CD4-positive, alpha-beta T cell treated with Interleukin-4 for 1 hour (primary cell): ENCODE data around the gene LHFPL2.
"Not testable (repeated sequence)": the region's sequence is repeated elsewhere in the genome, so short reads cannot be mapped to it uniquely, and the experiment has no call there.

Source experiments
- DNase-seq, 2 donors: peaks; one replicate each; pipeline ENCODE4 v3.0.0-alpha.2; 2020 to 2022

LHFPL2 gene

GRCh38 chr5:78497573-78498533, 150.7 kb downstream of the LHFPL2 start:
- no peak for DNase-seq

- DNase-seq: no peak
Observed at GRCh38 chr5:78496373-78496772, 152.2 kb downstream of the LHFPL2 start.

GRCh38 chr5:78495800-78496199, 152.8 kb downstream of the LHFPL2 start:
- no peak for DNase-seq

- no peak for DNase-seq
Observed at GRCh38 chr5:78492650-78493049, 155.9 kb downstream of the LHFPL2 start.

GRCh38 chr5:78492224-78492623, 156.3 kb downstream of the LHFPL2 start:
- DNase-seq: no peak

GRCh38 chr5:78490709-78491485, 157.7 kb downstream of the LHFPL2 start:
- DNase-seq: no peak

GRCh38 chr5:78487846-78488245, 160.7 kb downstream of the LHFPL2 start:
- DNase-seq: no peak

- no peak for DNase-seq
Observed at GRCh38 chr5:78486218-78486617, 162.4 kb downstream of the LHFPL2 start.

- DNase-seq: peak; percentile 5 to 29
Observed at GRCh38 chr5:78483809-78484521, 164.6 kb downstream of the LHFPL2 start.

GRCh38 chr5:78482948-78483347, 165.6 kb downstream of the LHFPL2 start:
- DNase-seq: no peak

GRCh38 chr5:78476795-78477194, 171.8 kb downstream of the LHFPL2 start:
- no peak for DNase-seq

- DNase-seq: no peak
Observed at GRCh38 chr5:78475370-78475769, 173.2 kb downstream of the LHFPL2 start.

- DNase-seq: no peak
Observed at GRCh38 chr5:78473751-78474150, 174.8 kb downstream of the LHFPL2 start.

- DNase-seq: no peak
Observed at GRCh38 chr5:78472469-78473106, 176.0 kb downstream of the LHFPL2 start.

- DNase-seq: no peak
Observed at GRCh38 chr5:78471896-78472295, 176.7 kb downstream of the LHFPL2 start.

GRCh38 chr5:78467752-78468357, 180.7 kb downstream of the LHFPL2 start:
- peak in 1 of 2 donors; percentile 9 for DNase-seq

- DNase-seq: no peak
Observed at GRCh38 chr5:78467140-78467539, 181.4 kb downstream of the LHFPL2 start.

- DNase-seq: no peak
Observed at GRCh38 chr5:78458843-78459242, 189.7 kb downstream of the LHFPL2 start.

- not testable (repeated sequence) for DNase-seq
Observed at GRCh38 chr5:78457507-78457906, 191.1 kb downstream of the LHFPL2 start.

GRCh38 chr5:78449103-78449502, 199.5 kb downstream of the LHFPL2 start:
- no peak for DNase-seq

GRCh38 chr5:78447775-78448424, 200.7 kb downstream of the LHFPL2 start:
- no peak for DNase-seq
